H1 (cell line): Measurements from ENCODE around the gene CNRIP1.

Experiments
- CHD2 ChIP-seq: IDR thresholded peaks from 2 replicates; pipeline ENCODE4 v1.6.1; 2012; ENCODE audit warnings: low read length, improper control_type of control experiment
- CREB1 ChIP-seq: IDR thresholded peaks from 2 replicates; pipeline ENCODE4 v1.6.1; 2012; ENCODE audit warnings: inconsistent platforms
- EP300 ChIP-seq, 2 experiments: IDR thresholded peaks; 1 replicate in 1 of 2; 2 replicates in 1 of 2; pipeline ENCODE4 v1.6.1; 2011 to 2012; ENCODE audit warnings: low read depth in 2 of 2, low read length in 2 of 2, mild to moderate bottlenecking in 2 of 2, borderline replicate concordance in 1 of 2, inconsistent platforms in 1 of 2, moderate library complexity in 1 of 2
- FOSL1 ChIP-seq: IDR thresholded peaks from 2 replicates; pipeline ENCODE4 v1.6.1; 2011; ENCODE audit warnings: mild to moderate bottlenecking, low read depth, low read length, moderate library complexity; ENCODE audit not compliant: insufficient read depth
- TBP ChIP-seq: IDR thresholded peaks from 2 replicates; pipeline ENCODE4 v1.6.1; 2011; ENCODE audit warnings: low read depth, low read length, improper control_type of control experiment
- YY1 ChIP-seq: IDR thresholded peaks from 2 replicates; pipeline ENCODE4 v1.6.1; 2011; ENCODE audit warnings: low read depth, mild to moderate bottlenecking, low read length
- TF ChIP-seq, protein P1 (sequence below), 3 experiments: IDR thresholded peaks; 1 replicate in 2 of 3; 2 replicates in 1 of 3; pipeline versions ENCODE4 v1.5.1 to v1.6.1; 2011; ENCODE audit warnings: low read length in 3 of 3, mild to moderate bottlenecking in 3 of 3, inconsistent platforms in 2 of 3, low read depth in 1 of 3, moderate library complexity in 1 of 3; ENCODE audit not compliant: insufficient read depth in 1 of 3; ENCODE audit errors: control extremely low read depth in 1 of 3

DNA sequence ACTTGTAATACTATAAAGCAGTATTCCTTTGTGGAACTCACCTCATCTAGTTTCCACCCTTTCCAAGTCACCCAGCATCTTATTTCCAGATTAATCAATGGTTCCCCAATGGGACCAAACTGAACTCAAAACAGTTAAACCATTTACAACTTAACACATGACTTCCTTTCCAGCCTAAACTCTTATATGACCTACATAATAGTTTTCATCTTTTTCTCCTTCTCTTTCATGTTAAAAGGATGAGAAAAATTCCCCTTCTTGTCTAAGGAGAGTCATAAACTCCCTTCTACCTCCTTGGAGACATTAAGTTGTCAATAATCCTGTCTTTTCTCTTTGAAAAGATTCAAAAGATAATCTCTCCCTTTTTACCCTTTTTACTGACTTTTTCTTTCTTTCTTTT lies 74.1 kb downstream of the CNRIP1 start:
- TF ChIP-seq EP300 (IDR thresholded peaks at IDR 0.05; ENCODE audit: borderline replicate concordance in 1 of 2, low read depth in 2 of 2, low read length in 2 of 2) (no peak), FOSL1 (no peak), CREB1 (no peak), TBP (no peak), CHD2 (no peak), YY1 (no peak)
- TF ChIP-seq, protein P1, sequence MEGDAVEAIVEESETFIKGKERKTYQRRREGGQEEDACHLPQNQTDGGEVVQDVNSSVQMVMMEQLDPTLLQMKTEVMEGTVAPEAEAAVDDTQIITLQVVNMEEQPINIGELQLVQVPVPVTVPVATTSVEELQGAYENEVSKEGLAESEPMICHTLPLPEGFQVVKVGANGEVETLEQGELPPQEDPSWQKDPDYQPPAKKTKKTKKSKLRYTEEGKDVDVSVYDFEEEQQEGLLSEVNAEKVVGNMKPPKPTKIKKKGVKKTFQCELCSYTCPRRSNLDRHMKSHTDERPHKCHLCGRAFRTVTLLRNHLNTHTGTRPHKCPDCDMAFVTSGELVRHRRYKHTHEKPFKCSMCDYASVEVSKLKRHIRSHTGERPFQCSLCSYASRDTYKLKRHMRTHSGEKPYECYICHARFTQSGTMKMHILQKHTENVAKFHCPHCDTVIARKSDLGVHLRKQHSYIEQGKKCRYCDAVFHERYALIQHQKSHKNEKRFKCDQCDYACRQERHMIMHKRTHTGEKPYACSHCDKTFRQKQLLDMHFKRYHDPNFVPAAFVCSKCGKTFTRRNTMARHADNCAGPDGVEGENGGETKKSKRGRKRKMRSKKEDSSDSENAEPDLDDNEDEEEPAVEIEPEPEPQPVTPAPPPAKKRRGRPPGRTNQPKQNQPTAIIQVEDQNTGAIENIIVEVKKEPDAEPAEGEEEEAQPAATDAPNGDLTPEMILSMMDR (IDR thresholded peaks at IDR 0.05; ENCODE audit: control extremely low read depth in 1 of 3, insufficient read depth in 1 of 3, low read depth in 1 of 3, low read length in 3 of 3), result no peak
